Fibroblast of pulmonary artery (primary cell): ENCODE measurements around the gene OR6S1.

Source experiments
- DNase-seq: peaks from one replicate; pipeline ENCODE4 v3.0.0-alpha.2; 2010; ENCODE audit warnings: low read depth
- H3K4me3 ChIP-seq: replicated peaks from 2 replicates; pipeline ENCODE4 v1.5.1; 2011; ENCODE audit warnings: low read depth, mild to moderate bottlenecking, control low read depth, low read length, moderate library complexity
- TF ChIP-seq, protein P1 (sequence below): IDR thresholded peaks from 2 replicates; pipeline ENCODE4 v1.5.1; 2011; ENCODE audit warnings: mild to moderate bottlenecking, control low read depth, low read length, inconsistent platforms; ENCODE audit errors: missing control alignments

The OR6S1 gene, protein sequence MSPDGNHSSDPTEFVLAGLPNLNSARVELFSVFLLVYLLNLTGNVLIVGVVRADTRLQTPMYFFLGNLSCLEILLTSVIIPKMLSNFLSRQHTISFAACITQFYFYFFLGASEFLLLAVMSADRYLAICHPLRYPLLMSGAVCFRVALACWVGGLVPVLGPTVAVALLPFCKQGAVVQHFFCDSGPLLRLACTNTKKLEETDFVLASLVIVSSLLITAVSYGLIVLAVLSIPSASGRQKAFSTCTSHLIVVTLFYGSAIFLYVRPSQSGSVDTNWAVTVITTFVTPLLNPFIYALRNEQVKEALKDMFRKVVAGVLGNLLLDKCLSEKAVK

DNA sequence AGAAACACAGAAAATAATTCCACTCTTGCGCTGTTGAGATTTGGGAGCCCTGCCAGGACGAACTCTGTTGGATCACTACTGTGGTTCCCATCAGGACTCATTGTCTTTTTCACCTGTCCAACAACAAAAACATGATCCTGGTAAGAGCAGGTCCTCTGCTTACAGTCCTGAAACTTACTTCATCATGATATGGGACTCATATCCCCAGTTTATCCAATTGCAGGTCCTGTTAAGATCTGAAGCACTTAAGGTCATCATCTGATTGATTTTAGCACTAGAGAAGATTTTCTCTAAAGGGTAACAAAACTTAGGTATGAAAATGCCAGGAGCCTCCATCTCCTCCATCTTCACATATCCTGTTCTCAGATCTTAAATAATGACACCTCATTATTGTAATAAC lies at the start of gene OR6S1:
TSS of gene OR6S1 (minus strand) at position 101 of the 400 bp plus-strand sequence. CDS start at position 101, 0 bp downstream.
- TF ChIP-seq, protein P1, sequence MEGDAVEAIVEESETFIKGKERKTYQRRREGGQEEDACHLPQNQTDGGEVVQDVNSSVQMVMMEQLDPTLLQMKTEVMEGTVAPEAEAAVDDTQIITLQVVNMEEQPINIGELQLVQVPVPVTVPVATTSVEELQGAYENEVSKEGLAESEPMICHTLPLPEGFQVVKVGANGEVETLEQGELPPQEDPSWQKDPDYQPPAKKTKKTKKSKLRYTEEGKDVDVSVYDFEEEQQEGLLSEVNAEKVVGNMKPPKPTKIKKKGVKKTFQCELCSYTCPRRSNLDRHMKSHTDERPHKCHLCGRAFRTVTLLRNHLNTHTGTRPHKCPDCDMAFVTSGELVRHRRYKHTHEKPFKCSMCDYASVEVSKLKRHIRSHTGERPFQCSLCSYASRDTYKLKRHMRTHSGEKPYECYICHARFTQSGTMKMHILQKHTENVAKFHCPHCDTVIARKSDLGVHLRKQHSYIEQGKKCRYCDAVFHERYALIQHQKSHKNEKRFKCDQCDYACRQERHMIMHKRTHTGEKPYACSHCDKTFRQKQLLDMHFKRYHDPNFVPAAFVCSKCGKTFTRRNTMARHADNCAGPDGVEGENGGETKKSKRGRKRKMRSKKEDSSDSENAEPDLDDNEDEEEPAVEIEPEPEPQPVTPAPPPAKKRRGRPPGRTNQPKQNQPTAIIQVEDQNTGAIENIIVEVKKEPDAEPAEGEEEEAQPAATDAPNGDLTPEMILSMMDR: no peak
- DNase-seq: no peak
- H3K4me3 ChIP-seq: no peak within 1 kb of the TSS

DNA sequence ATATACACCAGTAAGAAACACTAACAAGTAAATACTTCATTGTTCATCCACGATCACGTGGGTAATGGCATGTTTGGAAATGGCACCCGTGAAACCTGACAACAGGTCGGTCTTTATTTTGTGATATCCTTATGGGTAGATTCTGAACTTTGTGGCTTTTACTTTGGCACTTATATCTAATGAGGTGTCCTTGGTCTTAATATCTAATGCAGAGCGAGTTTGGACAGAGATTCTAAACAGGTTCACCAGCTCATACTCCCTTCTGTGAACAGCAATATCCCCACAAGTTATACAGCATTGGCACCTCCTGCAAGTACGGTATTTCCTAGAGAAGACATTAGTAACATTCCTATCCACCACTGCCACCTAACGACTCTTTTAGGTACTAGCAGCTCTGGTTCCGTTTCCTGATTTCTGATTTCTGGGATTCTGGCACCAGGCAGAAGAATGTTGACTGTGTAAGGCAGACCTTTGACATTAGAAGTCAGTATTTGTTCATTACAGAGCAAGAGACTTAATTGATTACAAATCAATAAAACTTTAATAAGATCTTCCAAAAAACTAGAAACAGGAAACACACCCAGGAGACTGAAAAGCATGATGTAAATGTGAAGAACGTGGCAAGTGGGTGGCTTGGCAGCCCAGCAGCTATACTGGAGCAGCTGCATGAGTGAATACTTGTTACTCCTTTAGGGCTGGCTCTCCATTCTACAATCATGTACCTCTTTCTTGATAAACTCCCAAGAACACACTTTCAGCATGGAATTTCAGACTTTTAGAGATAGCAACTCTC lies 49.6 kb upstream of the OR6S1 start:
- TF ChIP-seq, protein P1: peak; percentile 91
- no peak overlapping the region for H3K4me3 ChIP-seq
- DNase-seq: peak; percentile 86

DNA sequence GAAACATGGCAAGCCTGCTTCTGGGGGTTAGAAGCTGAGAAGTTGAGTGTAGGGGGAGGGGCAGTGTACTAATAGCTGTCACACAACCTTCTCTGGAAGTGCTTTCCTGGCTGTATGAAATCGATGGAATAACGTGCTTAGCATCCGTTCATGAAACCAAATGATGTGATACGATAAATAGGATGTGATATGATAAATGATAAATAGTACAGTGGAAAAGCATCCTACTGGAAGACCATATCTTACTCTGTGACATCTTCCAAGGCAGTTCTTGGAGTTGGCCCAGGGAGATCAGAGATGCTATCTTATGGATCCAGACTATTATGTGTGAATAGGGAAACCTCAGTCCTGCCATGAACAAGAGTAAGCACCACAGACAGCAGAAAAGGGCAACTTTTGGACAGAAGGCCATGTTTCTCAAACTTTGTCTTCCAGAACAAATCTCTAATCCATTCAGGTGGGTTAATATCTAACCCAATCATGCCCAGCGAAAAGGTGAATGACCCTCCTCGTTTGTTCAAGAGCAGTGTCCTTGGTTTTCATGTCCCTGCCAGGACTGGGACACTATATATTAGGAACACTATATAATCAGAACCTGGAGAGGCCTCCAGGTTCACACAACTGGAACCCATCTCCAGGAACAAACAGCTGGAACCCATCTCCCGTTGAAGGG lies 46.8 kb upstream of the OR6S1 start, which contains the start of gene ANG:
TSS of gene ANG (plus strand) at position 598 of the 673 bp plus-strand sequence. CDS start 4,801 bp downstream, outside the sequence.
- no peak for DNase-seq
- no peak within 1 kb of the TSS for H3K4me3 ChIP-seq
- TF ChIP-seq, protein P1: no peak

DNA sequence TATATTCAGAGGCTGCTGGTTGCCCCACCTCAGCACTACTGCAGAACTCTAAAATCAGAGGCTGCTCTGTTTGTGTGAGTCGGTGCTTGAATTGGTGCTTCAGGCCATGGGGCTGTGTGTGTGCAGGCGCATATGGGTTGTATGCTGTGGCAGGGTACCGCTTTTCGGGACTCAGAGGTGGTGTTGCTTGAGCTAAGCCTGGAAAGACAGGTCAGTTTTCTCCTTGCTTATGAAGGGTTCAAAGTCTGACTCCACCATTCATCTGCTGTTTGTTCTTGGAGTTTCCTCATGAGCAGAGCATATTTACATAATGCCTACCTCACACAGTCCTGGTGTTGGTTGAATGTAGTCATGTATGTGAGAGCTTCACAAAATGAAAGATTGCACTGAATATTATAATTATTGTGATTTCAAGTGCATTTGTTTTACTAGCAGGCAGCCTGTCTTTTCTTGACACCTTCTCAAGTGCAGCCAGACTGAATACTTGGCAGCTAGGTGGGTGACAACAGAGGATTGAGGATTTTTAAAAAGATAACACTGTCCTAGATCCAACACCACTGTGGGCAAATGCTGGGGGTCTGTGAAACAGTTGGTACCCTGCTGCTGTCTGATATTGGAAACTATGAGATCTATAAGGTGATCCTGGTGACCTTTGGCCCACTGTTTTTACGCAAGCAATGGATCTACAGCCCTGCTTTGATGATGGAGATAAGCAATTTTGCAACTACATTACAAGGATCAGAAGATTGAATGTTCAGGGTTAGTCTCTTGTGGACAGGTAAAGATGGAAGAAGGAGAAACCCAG lies 46.1 kb upstream of the OR6S1 start:
- TF ChIP-seq, protein P1: no peak
- no peak for DNase-seq
- no peak overlapping the region for H3K4me3 ChIP-seq

- TF ChIP-seq, protein P1: no peak
- H3K4me3 ChIP-seq: no peak overlapping the region
- no peak for DNase-seq
These were observed 45.1 kb upstream of the OR6S1 start for GRCh38 chr14:20686386-20687143.
